ENCODE data around the gene NFIX.
"Not testable (repeated sequence)": the region's sequence is repeated elsewhere in the genome, so short reads cannot be mapped to it uniquely, and the experiment has no call there.

The NFIX gene

GRCh38 chr19:12994701-12995595 lies at the start of gene NFIX:
Gene NFIX, plus strand, starts transcription at chr19:12995475. Its CDS starts 363 bp downstream, at chr19:12995838.
- peak; percentile 24 for DNase-seq (ENCODE audit: low read depth)

GRCh38 chr19:12945479-12946091 lies 49.7 kb upstream of the NFIX start, which contains the start of gene RAD23A:
Gene RAD23A, plus strand, starts transcription at chr19:12945862. Its CDS starts 87 bp downstream, at chr19:12945949.
- DNase-seq (ENCODE audit: low read depth), result peak; percentile 97

- DNase-seq (ENCODE audit: low read depth), result peak; percentile 29
Observed at GRCh38 chr19:12946092-12946721, 49.1 kb upstream of the NFIX start.

- no peak for DNase-seq (ENCODE audit: low read depth)
Observed at GRCh38 chr19:12946731-12947496, 48.4 kb upstream of the NFIX start.

- no peak for DNase-seq (ENCODE audit: low read depth)
Observed at GRCh38 chr19:12947702-12948611, 47.3 kb upstream of the NFIX start.

- DNase-seq (ENCODE audit: low read depth), result no peak
Observed at GRCh38 chr19:12948612-12949362, 46.5 kb upstream of the NFIX start.

- DNase-seq (ENCODE audit: low read depth), result no peak
Observed at GRCh38 chr19:12949363-12950283, 45.7 kb upstream of the NFIX start.

- DNase-seq (ENCODE audit: low read depth), result not testable (repeated sequence)
Observed at GRCh38 chr19:12952050-12952449, 43.2 kb upstream of the NFIX start.

- DNase-seq (ENCODE audit: low read depth), result no peak
Observed at GRCh38 chr19:12952488-12953137, 42.7 kb upstream of the NFIX start.

- DNase-seq (ENCODE audit: low read depth), result no peak
Observed at GRCh38 chr19:12953138-12953798, 42.0 kb upstream of the NFIX start.

GRCh38 chr19:12953799-12954611 lies 41.3 kb upstream of the NFIX start:
- no peak for DNase-seq (ENCODE audit: low read depth)

GRCh38 chr19:12954612-12954962 lies 40.7 kb upstream of the NFIX start:
- DNase-seq (ENCODE audit: low read depth), result no peak

- DNase-seq (ENCODE audit: low read depth), result not testable (repeated sequence)
Observed at GRCh38 chr19:12955575-12955974, 39.7 kb upstream of the NFIX start.

GRCh38 chr19:12955996-12956395 lies 39.3 kb upstream of the NFIX start:
- DNase-seq (ENCODE audit: low read depth), result no peak

GRCh38 chr19:12956446-12957388 lies 38.6 kb upstream of the NFIX start, which contains the start of gene GADD45GIP1:
Gene GADD45GIP1, minus strand, starts transcription at chr19:12957223. Its CDS starts 11 bp downstream, at chr19:12957212.
- peak; percentile 66 for DNase-seq (ENCODE audit: low read depth)
